Astrocyte (in vitro differentiated cells and primary cell): ENCODE data around the gene SEC63.

Source experiments
- CTCF ChIP-seq: IDR thresholded peaks from 2 replicates; pipeline ENCODE4 v1.5.1; 2011; ENCODE audit warnings: low read depth, mild to moderate bottlenecking, inconsistent platforms, low read length, moderate library complexity; ENCODE audit not compliant: insufficient read depth
- EZH2 ChIP-seq: IDR thresholded peaks from 2 replicates; pipeline ENCODE4 v1.6.1; 2012; ENCODE audit warnings: mild to moderate bottlenecking, low read length, inconsistent platforms; ENCODE audit not compliant: insufficient read depth

GRCh38 chr6:107965746-107966145 lies 7.7 kb upstream of the SEC63 start:
- TF ChIP-seq CTCF (no peak), EZH2 (no peak)
